HG02763 (cell line): ENCODE results near the gene GJA3.
"Not testable (repeated sequence)": the region's sequence is repeated elsewhere in the genome, so short reads cannot be mapped to it uniquely, and the experiment has no call there.

ENCODE experiments used
- ATAC-seq: cut with Tn5 transposase; IDR thresholded peaks from one replicate; pipeline ENCODE4 v1.9.1; 2021; ENCODE audit warnings: mild to moderate bottlenecking, moderate library complexity; ENCODE audit not compliant: unreplicated experiment

Gene GJA3

DNA sequence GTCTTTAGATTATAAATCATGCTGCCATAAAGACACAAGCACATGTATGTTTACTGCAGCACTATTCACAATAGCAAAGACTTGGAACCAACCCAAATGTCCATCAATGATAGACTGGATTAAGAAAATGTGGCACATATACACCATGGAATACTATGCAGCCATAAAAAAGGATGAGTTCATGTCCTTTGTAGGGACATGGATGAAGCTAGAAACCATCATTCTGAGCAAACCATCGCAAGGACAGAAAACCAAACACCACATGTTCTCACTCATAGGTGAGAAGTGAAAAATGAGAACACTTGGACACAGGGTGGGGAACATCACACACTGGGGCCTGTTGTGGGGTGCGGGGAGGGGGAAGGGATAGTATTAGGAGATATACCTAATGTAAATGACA lies 7.6 kb downstream of the GJA3 start:
- ATAC-seq = not testable (repeated sequence)

DNA sequence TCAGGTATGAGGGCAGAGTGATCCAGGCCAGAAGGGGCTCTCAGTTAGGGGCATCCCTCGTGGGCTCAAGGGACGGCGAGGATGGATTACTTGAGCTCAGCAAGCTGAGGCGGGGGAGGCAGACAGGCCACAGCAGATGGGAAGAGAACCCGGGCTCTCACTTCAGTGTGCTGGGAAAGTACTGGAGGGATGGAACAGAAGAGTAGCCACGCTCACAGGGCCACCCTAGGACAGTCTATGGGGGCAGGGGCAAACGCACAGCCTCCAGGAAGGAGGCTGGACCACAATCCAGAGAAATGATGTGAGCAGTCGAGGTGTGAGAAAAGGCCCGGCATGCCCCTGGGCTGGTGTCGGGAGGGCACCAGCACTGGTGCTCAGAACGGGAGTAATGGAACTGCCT lies 9.2 kb downstream of the GJA3 start:
- ATAC-seq = no peak

DNA sequence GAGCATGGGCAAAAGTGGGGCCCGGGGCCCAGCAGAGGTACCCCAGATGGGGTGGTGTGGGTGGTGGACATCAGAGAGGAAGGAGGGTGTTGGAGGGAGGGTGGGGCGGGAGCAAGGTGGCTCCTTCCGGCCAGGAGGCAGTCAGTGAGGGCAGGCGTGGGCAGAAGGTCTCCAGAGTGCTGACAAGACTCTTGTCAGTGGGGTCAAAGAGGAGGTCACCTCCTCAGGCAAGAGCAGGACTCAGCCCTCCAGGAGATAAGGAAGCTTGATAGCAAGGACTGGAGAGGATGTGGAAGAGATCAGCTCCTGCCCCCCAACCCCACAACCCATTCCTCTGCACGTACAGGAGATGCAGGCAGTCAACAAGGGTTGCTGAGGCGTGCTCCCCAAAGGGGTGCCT lies 9.8 kb downstream of the GJA3 start:
- ATAC-seq = no peak

DNA sequence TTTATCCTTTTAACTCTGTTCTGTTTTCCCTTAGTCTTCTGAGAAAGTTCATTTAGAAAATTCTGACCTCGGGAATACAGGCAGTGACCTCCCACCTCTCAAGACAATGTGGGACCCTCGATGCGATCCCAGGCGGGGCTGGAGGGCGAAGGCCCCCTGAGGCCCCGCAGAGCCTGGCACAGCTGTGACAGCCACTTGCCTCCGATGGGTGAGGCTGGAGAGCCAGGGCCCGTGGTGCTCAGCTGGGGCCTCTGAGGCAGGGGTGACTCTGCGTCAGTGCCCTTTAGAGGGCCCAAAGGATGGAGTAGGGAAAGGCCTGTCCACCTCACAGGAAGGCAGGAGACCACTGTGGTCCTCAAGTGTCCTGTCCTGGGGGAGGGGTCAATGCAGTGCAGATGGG lies 10.3 kb downstream of the GJA3 start:
- ATAC-seq = no peak

DNA sequence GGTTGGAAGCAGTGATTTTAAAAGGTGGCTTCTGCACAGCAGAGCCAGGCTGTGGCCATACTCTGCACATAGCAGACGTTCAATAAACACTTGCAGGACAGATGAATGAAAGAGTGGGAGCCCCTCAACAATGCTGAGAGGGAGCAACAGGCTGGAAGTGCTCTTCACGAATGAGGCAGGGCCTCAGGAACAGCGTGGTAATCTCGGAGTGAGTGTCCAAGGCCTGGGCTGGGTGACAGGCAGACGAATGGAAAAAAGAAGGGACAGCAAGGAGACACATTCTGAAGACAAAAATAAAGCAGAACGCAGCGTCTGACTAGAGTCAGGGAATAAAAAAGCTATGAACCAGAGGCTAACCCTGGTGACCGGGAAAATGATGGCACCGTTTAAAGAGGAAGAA lies 11.1 kb downstream of the GJA3 start:
- no peak for ATAC-seq

DNA sequence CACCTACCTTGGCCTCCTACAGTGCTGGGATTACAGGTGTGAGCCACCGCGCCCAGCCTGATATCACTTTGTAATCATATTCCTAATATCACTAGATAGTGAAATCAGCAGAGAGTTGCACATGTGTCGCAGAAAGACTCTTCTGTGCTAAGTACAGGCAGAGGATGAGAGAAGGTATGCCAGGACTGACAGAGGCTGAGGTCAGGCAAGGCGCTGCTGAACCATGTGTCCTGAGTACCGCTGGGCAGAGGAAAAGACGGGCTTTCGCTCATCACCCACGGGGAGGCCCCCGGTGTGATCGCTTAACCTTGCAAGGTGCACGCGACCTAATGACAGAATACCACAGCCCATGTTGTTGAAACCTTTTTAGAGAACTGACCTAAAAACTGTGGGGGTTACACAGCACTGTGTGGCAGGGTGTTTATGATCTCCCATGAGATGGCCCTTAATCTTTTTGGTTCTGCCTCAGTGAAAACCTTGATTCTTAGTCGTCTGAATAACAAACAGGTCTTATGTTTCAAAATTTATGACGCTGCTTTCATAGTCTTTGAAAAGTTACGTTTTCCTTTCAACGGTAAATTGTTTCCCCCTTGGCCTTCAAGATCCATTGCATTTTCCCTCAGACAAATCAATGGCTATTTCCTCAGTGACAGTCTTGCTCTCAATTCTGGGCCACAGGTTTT lies 12.2 kb downstream of the GJA3 start:
- ATAC-seq = no peak

DNA sequence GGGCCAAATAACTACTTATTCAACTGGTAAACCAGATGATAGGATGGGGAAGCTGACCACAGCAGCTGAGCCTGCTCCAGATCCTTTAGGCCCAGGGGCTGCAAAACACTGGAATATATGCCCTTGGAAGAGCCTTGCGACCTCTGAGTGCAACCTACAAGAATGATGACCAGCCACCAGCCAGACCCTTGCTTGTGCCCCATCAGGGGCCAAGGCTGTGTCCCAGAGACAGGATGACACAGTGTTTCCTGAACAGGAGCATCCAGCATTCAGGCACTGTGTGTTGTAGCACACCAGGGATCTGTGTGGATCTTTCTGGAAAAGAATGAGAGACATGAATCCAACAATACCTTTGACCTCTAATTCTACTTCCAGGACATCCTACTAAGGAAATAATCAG lies 14.5 kb downstream of the GJA3 start:
- ATAC-seq = no peak

DNA sequence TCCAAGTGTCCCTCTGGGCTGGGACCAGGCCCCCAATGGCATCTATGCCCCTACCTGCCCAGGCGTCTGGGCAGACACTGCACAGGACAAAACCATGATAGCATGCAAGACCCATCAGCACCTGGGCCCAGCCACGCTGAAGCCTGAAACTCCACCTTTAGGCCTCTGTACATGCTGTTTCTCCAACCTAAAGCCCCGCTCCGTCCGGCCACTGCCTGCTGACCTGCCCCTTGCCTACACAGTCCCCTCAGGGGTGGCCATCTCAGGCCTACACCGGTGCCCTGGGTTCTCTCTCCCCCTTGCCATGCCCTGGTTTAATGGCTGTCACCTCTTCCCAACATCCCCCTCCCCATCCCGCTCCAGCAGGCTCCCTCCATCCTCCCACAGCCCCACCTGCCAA lies 15.3 kb downstream of the GJA3 start:
- no peak for ATAC-seq

DNA sequence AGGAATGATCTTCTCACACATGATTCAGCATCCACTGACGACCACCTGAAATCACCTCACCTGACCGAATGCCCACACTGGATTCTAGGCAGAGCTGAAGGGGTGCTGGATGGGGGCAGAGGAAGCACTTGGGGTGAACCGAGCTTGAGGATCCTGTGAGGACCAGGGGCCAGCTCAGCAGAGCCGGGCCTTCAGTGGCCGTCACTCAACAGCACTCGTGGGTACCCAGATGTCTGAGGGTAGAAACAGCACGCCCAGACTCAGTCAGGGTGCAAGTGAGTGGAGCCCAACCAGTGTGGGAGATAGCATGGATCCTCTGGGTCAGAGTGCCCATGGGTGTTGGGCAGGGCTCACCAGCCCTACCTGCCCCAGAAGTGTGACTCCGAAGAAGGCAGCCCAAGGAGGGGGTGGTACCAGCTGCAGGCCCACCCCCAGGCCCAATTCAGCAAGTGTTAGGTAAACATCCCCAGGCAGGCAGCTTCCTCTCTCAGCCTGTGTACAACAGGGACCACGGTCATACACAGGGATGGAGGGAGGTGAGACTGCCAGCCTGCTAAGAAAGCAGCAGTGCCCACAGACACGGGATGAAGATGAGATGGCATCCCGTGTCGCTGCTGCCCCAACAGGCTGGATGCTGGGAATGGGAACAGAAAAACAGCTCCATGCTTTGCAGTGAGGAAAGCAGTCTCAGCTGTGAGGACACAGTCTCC lies 16.6 kb downstream of the GJA3 start:
- ATAC-seq = no peak

DNA sequence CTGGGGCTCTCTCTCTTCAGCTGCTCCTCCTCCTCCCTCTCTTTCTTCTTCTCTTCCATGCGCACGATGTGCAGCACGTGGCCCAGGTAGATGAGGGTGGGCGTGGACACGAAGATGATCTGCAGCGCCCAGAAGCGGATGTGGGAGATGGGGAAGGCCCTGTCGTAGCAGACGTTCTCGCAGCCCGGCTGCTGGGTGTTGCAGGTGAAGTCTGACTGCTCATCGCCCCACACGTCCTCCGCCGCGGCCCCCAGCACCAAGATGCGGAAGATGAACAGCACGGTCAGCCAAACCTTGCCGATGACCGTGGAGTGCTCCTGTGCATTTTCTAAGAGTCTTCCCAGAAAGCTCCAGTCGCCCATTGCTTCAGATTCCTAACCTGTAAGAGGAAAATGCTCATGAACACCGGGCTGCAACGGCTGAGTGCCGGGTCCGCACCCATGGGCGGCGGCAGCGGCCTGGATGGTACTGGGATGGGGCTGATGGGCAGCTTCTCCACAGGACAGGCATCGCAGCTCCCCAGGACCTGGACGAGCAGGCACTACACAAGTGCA lies 17.8 kb downstream of the GJA3 start:
- no peak for ATAC-seq

DNA sequence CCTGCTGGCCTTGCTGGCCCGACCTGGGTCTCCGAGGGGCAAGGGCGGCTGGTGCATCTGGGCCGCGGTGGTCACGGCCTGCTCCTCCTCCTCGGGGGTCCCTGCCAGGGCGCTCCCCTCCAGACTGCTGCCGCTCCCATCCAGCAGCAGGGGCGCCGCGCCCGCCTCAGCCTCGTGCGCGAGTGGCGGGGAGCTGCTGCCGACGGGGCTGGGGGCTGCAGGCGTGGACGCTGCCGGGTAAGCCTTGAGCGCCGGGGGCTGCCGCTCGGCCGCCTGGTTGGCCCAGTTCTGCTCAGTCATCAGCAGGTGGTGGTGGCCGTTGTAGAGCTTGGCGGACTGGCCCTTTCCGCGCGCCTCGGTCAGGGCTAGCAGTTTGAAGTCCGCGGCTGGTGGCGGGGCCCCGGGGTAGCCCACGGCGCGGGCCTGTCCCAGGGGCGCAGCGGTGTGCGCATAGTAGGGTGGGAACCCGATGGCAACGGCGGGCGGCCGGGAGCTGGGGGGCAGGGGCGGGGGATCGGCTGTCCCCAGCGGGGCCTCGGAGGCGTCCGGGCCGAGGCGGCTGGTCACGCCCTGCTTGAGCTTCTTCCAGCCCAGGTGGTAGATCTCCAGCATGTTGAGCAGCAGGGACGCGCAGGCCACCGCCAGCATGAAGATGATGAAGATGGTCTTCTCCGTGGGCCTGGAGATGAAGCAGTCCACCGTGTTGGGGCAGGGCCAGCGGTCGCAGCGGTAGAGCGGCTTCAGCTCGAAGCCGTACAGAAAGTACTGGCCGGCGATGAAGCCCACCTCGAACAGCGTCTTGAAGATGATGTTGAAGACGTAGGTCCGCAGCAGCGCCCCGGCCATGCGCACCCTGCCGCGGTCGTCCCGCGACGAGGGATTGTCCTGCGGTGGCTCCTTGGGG lies 18.6 kb downstream of the GJA3 start:
- no peak for ATAC-seq

DNA sequence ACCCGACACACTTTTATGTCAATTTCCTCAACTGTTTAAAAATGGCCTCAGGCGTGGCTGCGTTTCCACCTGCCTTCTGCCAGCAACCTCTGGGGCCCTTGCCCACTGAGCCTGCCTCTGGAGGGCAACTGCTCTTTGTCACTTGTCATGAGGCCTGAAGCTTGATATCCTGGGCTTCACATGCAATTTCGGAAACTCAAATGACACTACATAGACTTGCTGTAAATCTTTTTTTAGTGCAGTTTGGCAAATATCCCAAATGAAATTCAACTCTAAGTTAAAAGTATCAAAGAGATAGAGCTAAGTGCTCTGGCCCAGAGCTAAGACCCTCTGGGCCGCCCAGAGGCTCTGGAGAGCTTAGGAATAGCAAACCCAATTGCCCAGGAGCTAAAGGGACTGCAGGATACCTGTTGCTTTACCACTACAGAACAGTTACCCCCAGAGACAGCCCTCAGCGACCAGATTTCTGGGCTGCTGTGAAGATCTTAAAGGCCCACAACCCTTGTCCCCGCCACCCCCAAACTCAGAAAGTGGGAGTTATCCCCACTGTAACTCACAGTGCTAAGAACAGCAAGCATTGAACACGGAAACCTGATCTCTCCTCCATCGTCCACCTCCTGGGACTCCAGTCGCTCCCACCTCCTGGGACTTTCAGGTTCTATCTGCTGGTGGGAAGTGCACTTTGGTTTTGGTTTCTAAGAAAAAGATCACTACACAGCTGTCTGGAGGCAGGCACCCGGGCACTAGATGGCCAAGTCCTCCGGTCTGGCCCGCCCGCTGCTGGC lies 19.4 kb downstream of the GJA3 start:
- ATAC-seq = no peak

DNA sequence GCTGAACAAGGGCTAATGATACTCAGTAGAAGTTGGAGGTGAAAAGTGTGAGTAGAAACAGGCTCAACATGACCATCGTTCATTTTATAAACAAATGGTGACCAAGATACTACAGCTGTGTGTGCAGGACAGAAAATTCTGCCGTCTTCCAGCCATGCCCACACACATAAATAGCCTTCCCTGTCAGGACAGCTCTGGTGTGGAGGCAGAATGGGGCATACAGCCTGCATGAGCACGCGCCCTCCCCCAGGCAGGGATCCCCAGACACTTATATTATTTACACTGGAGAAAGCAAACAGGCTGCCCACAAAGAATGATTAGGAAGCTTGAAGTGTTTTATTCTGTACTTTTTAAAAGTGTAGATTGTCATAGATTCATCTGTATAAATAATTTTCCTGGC lies 20.4 kb downstream of the GJA3 start:
- ATAC-seq = no peak

DNA sequence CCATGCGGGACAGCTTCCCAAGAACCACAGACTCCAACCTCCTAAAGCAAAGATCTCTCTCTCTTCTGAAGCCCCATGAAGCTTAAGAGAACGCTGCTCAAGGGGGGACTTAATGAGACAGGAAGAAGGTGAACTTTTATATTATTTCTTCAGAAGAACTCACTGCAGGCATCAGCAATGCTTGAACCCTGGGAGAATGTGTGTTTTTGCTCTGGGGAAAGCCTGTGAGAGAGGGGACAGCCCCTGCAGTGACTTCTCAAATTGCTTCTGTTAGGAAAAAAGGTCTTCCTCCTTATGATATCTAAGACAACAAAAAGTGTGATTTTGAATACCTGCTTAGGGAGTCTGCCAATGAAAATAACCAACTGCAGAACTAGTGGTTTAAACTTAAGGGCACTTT lies 23.0 kb downstream of the GJA3 start:
- ATAC-seq = no peak

DNA sequence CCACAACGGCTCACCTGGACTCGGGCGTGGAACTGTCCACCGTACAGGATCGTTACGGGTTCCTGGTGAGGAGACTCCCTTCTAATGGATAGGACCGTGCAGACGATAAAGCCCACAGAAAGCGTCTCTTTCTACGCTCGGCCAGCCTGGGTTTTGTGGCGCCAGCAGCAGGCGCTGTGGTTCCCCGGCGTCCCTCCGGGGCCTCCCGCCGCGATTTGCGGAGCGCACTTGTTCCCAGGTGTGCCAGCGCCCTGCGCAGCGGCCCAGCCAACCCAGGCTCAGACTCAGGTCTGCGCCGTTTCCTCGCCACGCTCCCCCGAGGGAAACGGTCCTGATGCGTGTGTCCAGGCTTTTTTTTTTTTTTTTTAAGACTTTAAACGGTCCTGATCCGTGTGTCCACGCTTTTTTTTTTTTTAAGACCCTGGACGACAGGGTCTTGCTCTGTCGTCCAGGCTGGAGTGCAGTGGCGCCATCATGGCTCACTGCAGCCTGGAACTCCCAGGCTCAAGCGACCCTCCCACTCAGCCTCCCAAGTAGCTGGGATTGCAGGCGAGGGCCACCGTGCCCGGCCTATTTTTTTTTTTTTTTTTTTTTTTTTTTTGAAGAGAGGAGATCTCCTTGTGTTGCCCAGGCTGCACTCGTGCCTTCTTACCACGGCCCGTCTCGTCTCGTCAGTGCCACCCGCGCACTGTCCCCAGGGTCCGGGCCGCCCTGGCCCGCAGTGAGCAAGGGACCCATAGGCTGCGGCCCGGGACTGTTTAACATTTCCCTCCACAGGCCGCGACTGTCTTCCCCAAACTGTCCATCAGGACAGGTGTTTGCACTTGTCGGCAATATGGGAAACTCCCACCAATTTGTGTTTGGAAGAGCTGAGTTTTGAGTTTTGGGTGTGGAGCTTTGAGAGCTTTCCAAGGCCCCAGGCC lies 23.8 kb downstream of the GJA3 start:
- ATAC-seq = no peak

DNA sequence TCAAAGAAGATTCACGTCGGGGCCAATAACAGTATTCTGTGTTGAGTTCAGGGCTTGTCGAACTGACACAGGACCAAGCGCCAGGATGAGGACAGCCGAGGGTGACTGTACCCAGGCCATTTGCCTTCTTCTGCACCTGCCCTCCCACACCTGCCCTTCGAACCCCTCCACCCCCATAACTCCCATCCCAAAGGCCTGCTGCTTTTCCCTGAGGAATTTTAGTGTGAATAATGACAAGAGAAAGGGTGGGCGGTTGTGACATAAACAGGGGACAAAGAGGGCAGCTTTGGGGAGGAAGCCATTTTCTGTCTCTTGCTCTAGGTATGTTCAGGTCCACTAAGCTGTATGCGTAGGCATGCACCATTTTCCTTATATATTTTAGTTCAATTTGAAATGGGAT lies 26.1 kb downstream of the GJA3 start:
- ATAC-seq = no peak

DNA sequence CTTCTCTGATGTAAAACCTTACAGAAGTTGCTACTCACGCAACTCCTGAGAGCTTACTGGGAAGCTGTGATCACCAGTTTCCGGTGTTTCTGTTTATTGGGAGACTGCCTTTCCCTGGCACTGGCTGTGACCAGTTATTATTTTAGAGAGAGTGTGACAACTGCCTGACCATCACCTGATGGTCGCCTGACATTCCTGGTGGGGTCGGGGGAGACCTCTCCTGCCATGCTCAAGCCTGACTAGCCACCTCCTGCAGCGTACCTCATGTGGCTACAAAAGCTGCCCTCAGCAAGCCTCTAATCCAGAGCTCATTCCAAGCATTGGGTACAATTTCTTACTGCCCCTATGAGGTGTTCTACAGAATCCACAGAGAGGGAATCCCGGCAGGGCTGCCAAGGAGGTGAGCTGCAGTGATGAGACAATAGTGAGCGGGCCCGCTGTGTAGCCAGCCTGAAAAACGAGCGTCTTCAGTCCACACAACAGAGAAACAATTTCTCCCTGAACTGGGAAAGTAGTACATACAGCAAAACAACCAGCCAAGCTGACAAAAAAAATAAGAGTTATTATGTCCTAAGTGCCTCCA lies 28.7 kb downstream of the GJA3 start:
- no peak for ATAC-seq

DNA sequence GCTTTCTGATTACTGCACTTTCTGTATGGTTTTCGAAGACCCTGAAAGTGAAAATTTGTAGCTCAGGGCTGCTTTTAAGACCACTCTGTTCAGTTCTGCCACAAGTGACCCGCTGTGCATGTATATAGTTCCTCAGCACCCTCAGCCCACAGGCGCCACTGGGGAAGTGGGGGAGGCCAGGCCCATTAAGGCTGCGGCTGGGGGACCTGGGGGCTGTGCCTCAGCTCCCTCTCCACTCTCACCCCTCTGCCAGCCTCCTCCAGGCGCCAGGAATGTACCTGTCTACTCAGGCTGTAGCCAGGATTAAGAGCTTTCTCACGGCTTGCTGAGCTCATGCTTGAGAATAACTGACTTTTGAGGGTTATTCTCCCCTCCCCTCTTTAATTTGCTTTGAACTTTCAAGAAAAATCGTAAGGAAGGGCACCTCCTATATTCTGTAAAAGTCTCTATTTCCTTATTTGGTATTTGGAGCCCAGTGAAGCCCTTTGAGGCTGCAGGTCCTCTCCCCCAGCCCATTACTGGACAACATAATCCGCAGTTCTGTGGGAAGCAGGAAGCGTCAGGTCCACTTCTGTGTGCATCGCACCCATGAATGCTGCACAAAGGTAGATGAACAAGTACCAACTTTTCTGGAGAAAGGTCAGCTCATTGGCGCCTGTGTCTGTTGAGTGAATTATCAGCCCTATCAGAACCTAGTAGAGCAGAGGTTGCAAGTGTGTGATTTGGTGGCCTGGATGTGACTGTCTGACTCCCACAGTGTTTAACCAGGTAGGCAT lies 29.6 kb downstream of the GJA3 start:
- no peak for ATAC-seq

DNA sequence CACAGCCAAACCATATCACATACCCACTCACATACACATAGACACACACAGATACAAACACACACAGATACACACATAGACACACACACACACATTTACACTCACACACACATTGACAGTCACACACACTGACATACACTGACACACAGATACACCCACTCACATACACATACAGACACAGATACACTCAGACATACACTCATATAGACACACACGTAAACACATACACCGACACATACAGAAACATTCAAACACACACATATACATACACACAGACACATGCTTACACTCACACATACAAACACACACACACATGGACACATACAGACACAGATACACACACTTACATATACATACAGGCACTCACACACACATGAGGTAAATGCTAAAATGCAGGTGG lies 30.2 kb downstream of the GJA3 start:
- ATAC-seq = no peak
